ENCODE measurements around the gene SNAP29. TPM values are rescaled to one million over a fixed set of nuclear protein-coding genes. Genes with fewer than 3 reads are reported as not detected.

Gene SNAP29
- total RNA-seq, 1 donor from 2014 or later, result 16.0 TPM

GRCh38 chr22:20862540-20862939 is 3.7 kb downstream of the SNAP29 start:
- no peak overlapping the region for H3K4me3 ChIP-seq (ENCODE audit: low read depth, low read length)
- no peak for TF ChIP-seq CTCF (conservative IDR thresholded peaks at IDR 0.05; ENCODE audit: low read depth, low read length)
- DNase-seq (ENCODE audit: low read depth), result no peak

GRCh38 chr22:20863366-20863765 is 4.6 kb downstream of the SNAP29 start:
- no peak overlapping the region for H3K4me3 ChIP-seq (ENCODE audit: low read depth, low read length)
- TF ChIP-seq CTCF (conservative IDR thresholded peaks at IDR 0.05; ENCODE audit: low read depth, low read length), result no peak
- no peak for DNase-seq (ENCODE audit: low read depth)

DNA sequence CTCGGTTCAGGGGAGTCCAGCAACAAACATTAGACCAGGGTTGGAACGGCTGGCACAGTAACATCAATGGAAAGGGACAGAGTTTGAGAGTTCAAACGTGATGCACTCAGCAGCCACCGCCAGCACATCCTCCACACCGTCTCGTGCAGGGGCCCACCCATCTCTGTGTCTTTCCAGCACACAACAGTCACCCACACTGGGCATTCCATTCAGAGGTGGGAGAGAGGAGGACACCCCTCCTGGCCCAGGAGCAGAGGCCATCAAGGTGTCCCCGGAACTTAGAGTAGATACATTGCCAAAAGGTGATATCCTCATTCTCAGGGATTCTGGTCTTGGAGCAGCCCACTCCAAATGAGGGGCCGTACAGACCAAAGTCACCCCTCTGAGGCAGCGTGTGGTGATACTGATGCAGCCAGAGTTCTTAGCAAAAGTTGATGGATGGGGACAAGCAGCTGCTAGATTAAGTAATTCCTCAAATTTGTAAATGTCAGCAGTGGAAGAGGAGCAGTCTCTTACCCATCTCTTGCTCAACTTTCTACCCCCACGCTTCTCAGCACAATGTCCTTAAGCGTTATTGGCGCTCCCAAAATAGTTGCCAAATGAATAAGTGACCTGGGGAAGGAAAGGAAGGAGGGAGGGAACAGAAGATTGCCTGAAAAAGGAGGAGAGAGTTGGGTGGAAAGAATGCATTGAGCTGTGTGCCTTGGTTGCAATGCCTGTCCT is 5.5 kb downstream of the SNAP29 start:
- no peak for DNase-seq (ENCODE audit: low read depth)
- no peak for TF ChIP-seq CTCF (conservative IDR thresholded peaks at IDR 0.05; ENCODE audit: low read depth, low read length)

DNA sequence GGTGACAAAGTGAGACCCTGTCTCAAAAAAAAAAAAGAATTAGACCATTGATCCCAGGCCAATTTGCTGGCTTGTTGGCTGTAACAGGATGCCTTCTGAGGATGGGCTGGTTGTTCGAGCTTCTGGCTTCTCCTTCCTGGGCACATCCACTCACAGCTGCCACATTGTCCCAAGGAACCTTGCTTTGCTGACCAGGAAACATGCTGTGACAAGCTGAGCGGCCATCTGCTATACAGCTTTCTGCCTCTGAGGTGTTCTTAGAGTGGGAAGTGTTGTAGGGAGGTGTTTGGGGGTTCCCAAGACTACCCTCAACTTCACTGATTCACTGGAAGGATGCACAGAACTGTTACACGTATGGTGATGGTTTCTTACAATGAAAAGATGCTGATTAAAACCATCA is 6.5 kb downstream of the SNAP29 start:
- no peak for TF ChIP-seq CTCF (conservative IDR thresholded peaks at IDR 0.05; ENCODE audit: low read depth, low read length)
- no peak for DNase-seq (ENCODE audit: low read depth)

More for the DNA sequence above, 5.5 kb downstream of the SNAP29 start:
- H3K4me3 ChIP-seq (ENCODE audit: low read depth, low read length), result no peak overlapping the region

GRCh38 chr22:20865875-20866445 is 7.2 kb downstream of the SNAP29 start:
- no peak overlapping the region for H3K4me3 ChIP-seq (ENCODE audit: low read depth, low read length)
- TF ChIP-seq CTCF (conservative IDR thresholded peaks at IDR 0.05; ENCODE audit: low read depth, low read length), result no peak
- no peak for DNase-seq (ENCODE audit: low read depth)

More for the DNA sequence above, 6.5 kb downstream of the SNAP29 start:
- no peak overlapping the region for H3K4me3 ChIP-seq (ENCODE audit: low read depth, low read length)

- DNase-seq (ENCODE audit: low read depth), result no peak
- no peak overlapping the region for H3K4me3 ChIP-seq (ENCODE audit: low read depth, low read length)
- no peak for TF ChIP-seq CTCF (conservative IDR thresholded peaks at IDR 0.05; ENCODE audit: low read depth, low read length)
Measured at GRCh38 chr22:20866736-20867135, 7.9 kb downstream of the SNAP29 start.
